DND-41 (cell line): Measurements from ENCODE around the gene C2orf80.
"Not testable (repeated sequence)": the region's sequence is repeated elsewhere in the genome, so short reads cannot be mapped to it uniquely, and the experiment has no call there.

Experiments
- ATAC-seq: fragments of 200-7000 bp; cut with Tn5 transposase; 3 replicates; pipeline ENCODE4 v1.9.1; 2021; ENCODE audit warnings: low read depth; ENCODE audit not compliant: insufficient read depth
- DNase-seq: peaks from one replicate; pipeline ENCODE4 v3.0.0-alpha.2; 2020
- H2AFZ ChIP-seq: 2 replicates; pipeline ENCODE4 v1.6.0; 2012; ENCODE audit warnings: low read depth, low read length
- H3K27ac ChIP-seq: 2 replicates; pipeline ENCODE4 v1.5.1; 2012; ENCODE audit warnings: low read length, inconsistent platforms
- H3K27me3 ChIP-seq: fragments of 200-600 bp; sonication (generic); 2 replicates; pipeline ENCODE4 v1.6.0; 2012; ENCODE audit warnings: low read length, mild to moderate bottlenecking, inconsistent platforms; ENCODE audit not compliant: insufficient read depth, poor library complexity
- H3K36me3 ChIP-seq: 2 replicates; pipeline ENCODE4 v1.5.1; 2012; ENCODE audit warnings: low read length, inconsistent platforms; ENCODE audit not compliant: insufficient read depth
- H3K4me1 ChIP-seq: 2 replicates; pipeline ENCODE4 v1.5.1; 2012; ENCODE audit warnings: mild to moderate bottlenecking, low read length; ENCODE audit not compliant: insufficient read depth
- H3K4me2 ChIP-seq: 2 replicates; pipeline ENCODE4 v1.6.0; 2012; ENCODE audit warnings: mild to moderate bottlenecking, moderate library complexity, low read length, inconsistent platforms; ENCODE audit not compliant: insufficient read depth
- H3K4me3 ChIP-seq, 2 experiments: fragments of 200-600 bp in 1 of 2; shearing (Covaris generic) in 1 of 2; 2 replicates each; pipeline ENCODE4 v1.5.1; 2012 to 2016; ENCODE audit warnings: inconsistent platforms in 2 of 2, low read length in 2 of 2, mild to moderate bottlenecking in 2 of 2, low read depth in 1 of 2, moderate library complexity in 1 of 2
- H3K79me2 ChIP-seq: 2 replicates; pipeline ENCODE4 v1.6.0; 2012; ENCODE audit warnings: low read length, inconsistent platforms; ENCODE audit not compliant: insufficient read depth
- H3K9ac ChIP-seq: 2 replicates; pipeline ENCODE4 v1.6.0; 2012; ENCODE audit warnings: low read depth, mild to moderate bottlenecking, inconsistent platforms, low read length, moderate library complexity
- H3K9me3 ChIP-seq: 2 replicates; pipeline ENCODE4 v1.5.1; 2012; ENCODE audit warnings: low read length, moderate library complexity, mild to moderate bottlenecking, inconsistent platforms; ENCODE audit not compliant: insufficient read depth, severe bottlenecking
- H4K20me1 ChIP-seq: 2 replicates; pipeline ENCODE4 v1.6.0; 2012; ENCODE audit warnings: low read length; ENCODE audit not compliant: insufficient read depth
- CTCF ChIP-seq: IDR thresholded peaks from 2 replicates; pipeline ENCODE4 v1.5.1; 2012; ENCODE audit warnings: borderline replicate concordance, low read length, moderate library complexity, mild to moderate bottlenecking; ENCODE audit not compliant: poor library complexity, severe bottlenecking; ENCODE audit errors: extremely low read depth
- EZH2 ChIP-seq: IDR thresholded peaks from 3 replicates; pipeline ENCODE4 v1.6.1; 2012; ENCODE audit warnings: borderline replicate concordance, low read depth, mild to moderate bottlenecking, moderate library complexity, low read length, inconsistent platforms; ENCODE audit not compliant: severe bottlenecking

C2orf80 gene

GRCh38 chr2:208142925-208143799, 46.7 kb downstream of the C2orf80 start:
- Histone ChIP-seq H3K9me3 (no peaks in the 10 kb centered on the region), H3K27me3 (no peaks in the 10 kb centered on the region), H3K36me3 (no peaks in the 10 kb centered on the region), H4K20me1 (no peaks in the 10 kb centered on the region), H3K79me2 (no peaks in the 10 kb centered on the region), H3K9ac (no peak overlapping the region), H2AFZ (no peak overlapping the region), H3K4me3 (no peak overlapping the region), H3K4me1 (no peaks in the 10 kb centered on the region), H3K27ac (no peak overlapping the region), H3K4me2 (no peak overlapping the region)
- TF ChIP-seq EZH2 (no peak), CTCF (no peak)
- ATAC-seq (no peak), DNase-seq (no peak)

GRCh38 chr2:208142240-208142924, 47.4 kb downstream of the C2orf80 start:
- Histone ChIP-seq H4K20me1 (no peaks in the 10 kb centered on the region), H3K4me2 (no peak overlapping the region), H3K4me1 (no peaks in the 10 kb centered on the region), H3K36me3 (no peaks in the 10 kb centered on the region), H3K9ac (no peak overlapping the region), H3K27me3 (no peaks in the 10 kb centered on the region), H3K79me2 (no peaks in the 10 kb centered on the region), H3K4me3 (no peak overlapping the region), H2AFZ (no peak overlapping the region), H3K9me3 (no peaks in the 10 kb centered on the region), H3K27ac (no peak overlapping the region)
- no peak for DNase-seq
- no peak for TF ChIP-seq CTCF
- no peak for TF ChIP-seq EZH2
- no peak for ATAC-seq

GRCh38 chr2:208139447-208139846, 50.4 kb downstream of the C2orf80 start:
- no peak overlapping the region for H3K4me3 ChIP-seq
- H2AFZ ChIP-seq, result no peak overlapping the region
- H3K27me3 ChIP-seq, result no peaks in the 10 kb centered on the region
- TF ChIP-seq EZH2 (no peak), CTCF (no peak)
- no peaks in the 10 kb centered on the region for H3K79me2 ChIP-seq
- H3K36me3 ChIP-seq, result no peaks in the 10 kb centered on the region
- no peaks in the 10 kb centered on the region for H3K9me3 ChIP-seq
- ATAC-seq (no peak), DNase-seq (no peak)
- peaks cover 13% of the 10 kb centered on the region for H3K4me1 ChIP-seq
- H3K4me2 ChIP-seq, result no peak overlapping the region
- H4K20me1 ChIP-seq, result no peaks in the 10 kb centered on the region
- H3K27ac ChIP-seq, result no peak overlapping the region
- no peak overlapping the region for H3K9ac ChIP-seq

GRCh38 chr2:208138334-208138733, 51.5 kb downstream of the C2orf80 start:
- H3K27ac ChIP-seq, H3K36me3 ChIP-seq, H3K4me2 ChIP-seq, H3K9me3 ChIP-seq, H3K4me3 ChIP-seq, H2AFZ ChIP-seq, H3K79me2 ChIP-seq, H4K20me1 ChIP-seq, H3K27me3 ChIP-seq, DNase-seq, ATAC-seq, H3K9ac ChIP-seq: not testable (repeated sequence)
- peaks cover 13% of the 10 kb centered on the region for H3K4me1 ChIP-seq
